Endothelial cell of umbilical vein (primary cell): ENCODE data around the gene STRN3. TPM values are rescaled to one million over a fixed set of nuclear protein-coding genes. Genes with fewer than 3 reads are reported as not detected.

Experiments
- BruUV-seq: library from RNA; stranded (reverse); fragments of 400-500 nt; replicated peaks from 2 replicates; lab custom pipeline; 2021; lab: Mats Ljungman, UMichigan
- CTCF ChIA-PET: fragments of 300-600, 350-600 bp; sonication (Branson Sonifier 250); formaldehyde crosslinking; loops from one replicate; lab custom pipeline; 2021; ENCODE audit warnings: antibody characterized with exemption, inconsistent platforms; lab: Charles Lee
- POLR2A ChIA-PET: fragments of 300-600, 350-600 bp; sonication (Branson Sonifier 250); formaldehyde crosslinking; loops from one replicate; lab custom pipeline; 2021; ENCODE audit warnings: antibody characterized with exemption, inconsistent platforms; lab: Charles Lee
- DNase-seq: peaks from one replicate; pipeline ENCODE4 v3.0.0-alpha.2; 2011; ENCODE audit warnings: low read depth, low spot score
- FAIRE-seq: peaks from 2 replicates; lab custom pipeline; 2011; peaks lifted over from hg19 to GRCh38; lab: Jason Lieb, UNC
- H2AFZ ChIP-seq: 2 replicates; pipeline ENCODE4 v1.6.0; 2012; ENCODE audit warnings: low read depth, low read length, control low read depth, inconsistent platforms
- H3K27ac ChIP-seq: 2 replicates; pipeline ENCODE4 v1.5.1; 2011; ENCODE audit warnings: low read depth, mild to moderate bottlenecking, control low read depth, low read length, moderate library complexity; ENCODE audit not compliant: insufficient read depth
- H3K27me3 ChIP-seq, 2 experiments: 2 replicates each; pipeline versions ENCODE4 v1.6.0 to v1.6.1; 2011; ENCODE audit warnings: low read length in 2 of 2, mixed read lengths in 1 of 2; ENCODE audit not compliant: control insufficient read depth in 2 of 2, insufficient read depth in 2 of 2
- H3K36me3 ChIP-seq, 2 experiments: 2 replicates in 1 of 2; 3 replicates in 1 of 2; pipeline ENCODE4 v1.5.1; 2011; ENCODE audit warnings: low read length in 2 of 2, mild to moderate bottlenecking in 1 of 2, moderate library complexity in 1 of 2; ENCODE audit not compliant: control insufficient read depth in 2 of 2, insufficient read depth in 2 of 2; ENCODE audit errors: extremely low read depth in 1 of 2
- H3K4me1 ChIP-seq: 3 replicates; pipeline ENCODE4 v1.5.1; 2011; ENCODE audit warnings: mild to moderate bottlenecking, low read length; ENCODE audit not compliant: control insufficient read depth, insufficient read depth; ENCODE audit errors: extremely low read depth
- H3K4me2 ChIP-seq: 2 replicates; pipeline ENCODE4 v1.6.1; 2011; ENCODE audit warnings: low read length, control low read depth, mixed read lengths; ENCODE audit not compliant: insufficient read depth
- H3K4me3 ChIP-seq, 3 experiments: fragments of 200-600 bp in 1 of 3; sonication (generic), shearing (Covaris generic) in 1 of 3; replicated peaks in 1 of 3; 2 replicates each; pipeline ENCODE4 v1.5.1; 2011 to 2016; ENCODE audit warnings: control low read depth in 3 of 3, low read length in 3 of 3, mild to moderate bottlenecking in 2 of 3, inconsistent platforms in 1 of 3, low read depth in 1 of 3, moderate library complexity in 1 of 3; ENCODE audit not compliant: insufficient read depth in 1 of 3
- H3K79me2 ChIP-seq: 2 replicates; pipeline ENCODE4 v1.6.0; 2012; ENCODE audit warnings: low read length, inconsistent platforms; ENCODE audit not compliant: control insufficient read depth, insufficient read depth
- H3K9ac ChIP-seq: replicated peaks from 2 replicates; pipeline ENCODE3; 2011; ENCODE audit warnings: low read length, control low read depth; ENCODE audit not compliant: insufficient read depth; ENCODE audit errors: extremely low read depth
- H3K9me1 ChIP-seq: replicated peaks from 3 replicates; pipeline ENCODE4 v1.6.0; 2011; ENCODE audit warnings: mild to moderate bottlenecking, low read length; ENCODE audit not compliant: control insufficient read depth, insufficient read depth; ENCODE audit errors: extremely low read depth
- H3K9me3 ChIP-seq: replicated peaks from 2 replicates; pipeline ENCODE4 v1.5.1; 2012; ENCODE audit warnings: low read length, inconsistent platforms; ENCODE audit not compliant: control insufficient read depth, insufficient read depth
- H4K20me1 ChIP-seq: replicated peaks from 2 replicates; pipeline ENCODE3; 2011; ENCODE audit warnings: mild to moderate bottlenecking, low read length; ENCODE audit not compliant: control insufficient read depth, insufficient read depth; ENCODE audit errors: extremely low read depth
- CTCF ChIP-seq, 2 donors: IDR thresholded peaks; 1 replicate in 1 of 2; 2 replicates in 1 of 2; pipeline ENCODE4 v1.5.1; 2011; ENCODE audit warnings: low read length in 2 of 2, mild to moderate bottlenecking in 2 of 2, moderate library complexity in 2 of 2, control low read depth in 1 of 2, inconsistent platforms in 1 of 2, low read depth in 1 of 2; ENCODE audit not compliant: insufficient read depth in 1 of 2; ENCODE audit errors: extremely low read depth in 1 of 2
- EZH2 ChIP-seq: IDR thresholded peaks from 2 replicates; pipeline ENCODE4 v1.6.1; 2012; ENCODE audit warnings: borderline replicate concordance, low read depth, mild to moderate bottlenecking, moderate library complexity, low read length, inconsistent platforms; ENCODE audit not compliant: severe bottlenecking
- FOS ChIP-seq: IDR thresholded peaks from 2 replicates; pipeline ENCODE4 v1.6.1; 2011; ENCODE audit warnings: mild to moderate bottlenecking, low read length, moderate library complexity, borderline replicate concordance; ENCODE audit not compliant: insufficient read depth
- GATA2 ChIP-seq: IDR thresholded peaks from 2 replicates; pipeline ENCODE4 v1.7.0; 2011; ENCODE audit warnings: low read depth, mild to moderate bottlenecking, moderate library complexity, mixed read lengths, low read length; ENCODE audit not compliant: insufficient read length, insufficient read depth
- JUN ChIP-seq: IDR thresholded peaks from 2 replicates; pipeline ENCODE4 v1.6.1; 2011; ENCODE audit warnings: borderline replicate concordance, low read depth; ENCODE audit not compliant: insufficient read length, insufficient read depth
- MAX ChIP-seq: IDR thresholded peaks from 2 replicates; pipeline ENCODE4 v1.6.1; 2011; ENCODE audit not compliant: insufficient read depth, insufficient read length
- MYC ChIP-seq: IDR thresholded peaks from one replicate; pipeline ENCODE4 v1.6.1; 2011; ENCODE audit warnings: mild to moderate bottlenecking, low read depth, low read length
- POLR2A ChIP-seq: IDR thresholded peaks from 2 replicates; pipeline ENCODE4 v1.6.1; 2012; ENCODE audit warnings: low read depth, mild to moderate bottlenecking, control low read depth, low read length
- POLR2AphosphoS5 ChIP-seq: IDR thresholded peaks from 2 replicates; pipeline ENCODE4 v1.6.1; 2012; ENCODE audit warnings: low read depth, mild to moderate bottlenecking, control low read depth, low read length, moderate library complexity; ENCODE audit not compliant: insufficient read depth
- dilution Hi-C: fragments of 300-500 bp; cut with MboI; formaldehyde crosslinking; loops from one replicate; pipeline ENCODE4 v1.15.0; 2019; ENCODE audit warnings: low sequenced_read_pairs; ENCODE audit not compliant: extremely low pct_ligation_motif_present
- intact Hi-C: fragments of 100-400 bp; cut with micrococcal nuclease; formaldehyde crosslinking; loops from one replicate; pipeline ENCODE4 v1.10.0; 2022
- polyA plus RNA-seq, 4 experiments: library from polyadenylated mRNA; depleted of rRNA in 3 of 4; stranded (reverse) in 3 of 4; unstranded in 1 of 4; fragments of >200 nt; gene quantifications; 2 replicates each; pipeline versions ENCODE4 v1.2.1 to v1.2.3, GENCODE V29; 2011 to 2012; ENCODE audit warnings: missing spikeins in 1 of 4
- total RNA-seq: library from RNA; stranded (reverse); gene quantifications from 2 replicates; pipeline ENCODE4 v1.2.3, GENCODE V29; 2021

STRN3 gene
- total and polyA plus RNA-seq, 2 donors (not counting 3 experiments of a cell fraction or from before 2014, with no cell fraction given): 8.4 to 35.1 TPM

- intact Hi-C loops (no loop called here), dilution Hi-C loops (no loop called here)
- Histone ChIP-seq H3K9ac (no peak overlapping the region), H4K20me1 (no peaks in the 10 kb centered on the region), H3K4me1 (no peaks in the 10 kb centered on the region), H2AFZ (no peak overlapping the region), H3K9me1 (no peaks in the 10 kb centered on the region), H3K4me3 (no peak overlapping the region), H3K36me3 (no peaks in the 10 kb centered on the region), H3K9me3 (no peaks in the 10 kb centered on the region), H3K27ac (no peak overlapping the region), H3K27me3 (no peaks in the 10 kb centered on the region), H3K4me2 (no peak overlapping the region), H3K79me2 (no peaks in the 10 kb centered on the region)
- ChIA-PET CTCF (interaction anchor here (1.5 kb wide), 1 partner anchor 8 kb away, joined by 3 read pairs; no protein-coding TSS in a partner anchor), POLR2A (interaction anchor here (1.2 kb wide), 1 partner anchor 17 kb away, joined by 3 read pairs; no protein-coding TSS in a partner anchor)
- no peak for FAIRE-seq
- BruUV-seq: no TSS peak
- no peak for TF ChIP-seq JUN
- TF ChIP-seq GATA2: no peak
- TF ChIP-seq MYC: no peak
- TF ChIP-seq POLR2A: no peak
- no peak for TF ChIP-seq CTCF (IDR thresholded peaks at IDR 0.05; ENCODE audit: extremely low read depth in 1 of 2, insufficient read depth in 1 of 2, low read depth in 1 of 2, low read length in 2 of 2)
- TF ChIP-seq FOS: no peak
- no peak for TF ChIP-seq MAX
- no peak for TF ChIP-seq POLR2AphosphoS5
- no peak for TF ChIP-seq EZH2
- DNase-seq: no peak
These were observed 44.3 kb upstream of the STRN3 start for GRCh38 chr14:31070431-31070830.
